Neural cell (in vitro differentiated cells): Measurements from ENCODE around the gene ADAMTS10. TPM values are rescaled to one million over a fixed set of nuclear protein-coding genes. Genes with fewer than 3 reads are reported as not detected.
"Not testable (repeated sequence)": the region's sequence is repeated elsewhere in the genome, so short reads cannot be mapped to it uniquely, and the experiment has no call there.

Experiments
- H2AFZ ChIP-seq: fragments of 200-600, 300-800 bp; sonication (generic), shearing (Covaris generic); 2 replicates; pipeline ENCODE4 v1.6.0; 2014; ENCODE audit warnings: low read depth, mild to moderate bottlenecking, antibody characterized with exemption, low read length, moderate library complexity
- H3F3A ChIP-seq: fragments of 200-600 bp; shearing (Covaris generic); 2 replicates; pipeline ENCODE4 v1.6.1; 2016; ENCODE audit warnings: mild to moderate bottlenecking, moderate library complexity, mixed read lengths, antibody characterized with exemption, low read length; ENCODE audit not compliant: insufficient read depth, poor library complexity, severe bottlenecking
- H3K27ac ChIP-seq: fragments of 200-600, 300-800 bp; sonication (generic), shearing (Covaris generic); 2 replicates; pipeline ENCODE4 v1.5.1; 2014; ENCODE audit warnings: mild to moderate bottlenecking, low read length, moderate library complexity
- H3K27me3 ChIP-seq: fragments of 300-800, 200-600 bp; sonication (generic), shearing (Covaris generic); 2 replicates; pipeline ENCODE4 v1.6.0; 2014; ENCODE audit warnings: mild to moderate bottlenecking, low read depth, low read length, moderate library complexity; ENCODE audit not compliant: insufficient read depth
- H3K36me3 ChIP-seq: fragments of 300-800, 200-600 bp; sonication (generic), shearing (Covaris generic); 2 replicates; pipeline ENCODE4 v1.5.1; 2014; ENCODE audit warnings: mild to moderate bottlenecking, antibody characterized with exemption, low read length, moderate library complexity; ENCODE audit not compliant: insufficient read depth
- H3K4me2 ChIP-seq: fragments of 300-800, 200-600 bp; sonication (generic), shearing (Covaris generic); 2 replicates; pipeline ENCODE4 v1.6.0; 2014; ENCODE audit warnings: mild to moderate bottlenecking, low read length
- H3K4me3 ChIP-seq: fragments of 300-800, 200-600 bp; sonication (generic), shearing (Covaris generic); 2 replicates; pipeline ENCODE4 v1.5.1; 2014; ENCODE audit warnings: mild to moderate bottlenecking, low read length, moderate library complexity
- H3K79me2 ChIP-seq: fragments of 200-600 bp; shearing (Covaris generic); replicated peaks from 2 replicates; pipeline ENCODE4 v1.6.0; 2014; ENCODE audit warnings: mild to moderate bottlenecking, low read length, moderate library complexity; ENCODE audit not compliant: insufficient read depth
- H3K9ac ChIP-seq: fragments of 300-800, 200-600 bp; sonication (generic), shearing (Covaris generic); 2 replicates; pipeline ENCODE4 v1.6.1; 2016; ENCODE audit warnings: mild to moderate bottlenecking, low read length, mixed read lengths
- H3K9me2 ChIP-seq: fragments of 200-600 bp; shearing (Covaris generic); 2 replicates; pipeline ENCODE4 v1.6.1; 2016; ENCODE audit warnings: mild to moderate bottlenecking, low read length, mixed read lengths; ENCODE audit not compliant: insufficient read depth
- H3K9me3 ChIP-seq: fragments of 200-600, 300-800 bp; sonication (generic), shearing (Covaris generic); 2 replicates; pipeline ENCODE4 v1.6.1; 2016; ENCODE audit warnings: mild to moderate bottlenecking, mixed run types, low read length, moderate library complexity, mixed read lengths
- H4K20me1 ChIP-seq: fragments of 200-600 bp; shearing (Covaris generic); 2 replicates; pipeline ENCODE4 v1.6.1; 2016; ENCODE audit warnings: mild to moderate bottlenecking, mixed run types; ENCODE audit not compliant: insufficient read depth
- EP300 ChIP-seq: fragments of 450-650 bp; conservative IDR thresholded peaks from 2 replicates; pipeline ENCODE4 v1.6.1; 2014; ENCODE audit warnings: antibody characterized with exemption, mild to moderate bottlenecking, moderate library complexity; ENCODE audit not compliant: poor library complexity, severe bottlenecking
- EZH2 ChIP-seq: fragments of 200-600, 300-800 bp; shearing (Covaris generic), sonication (generic); IDR thresholded peaks from 2 replicates; pipeline ENCODE4 v1.6.1; 2014; ENCODE audit warnings: antibody characterized with exemption, low read length, borderline replicate concordance, mild to moderate bottlenecking; ENCODE audit not compliant: insufficient read depth, poor library complexity, severe bottlenecking
- MXI1 ChIP-seq: fragments of 450-650 bp; conservative IDR thresholded peaks from 2 replicates; pipeline ENCODE4 v1.6.1; 2014; ENCODE audit warnings: antibody characterized with exemption, mild to moderate bottlenecking; ENCODE audit not compliant: poor library complexity, severe bottlenecking
- POLR2AphosphoS5 ChIP-seq: IDR thresholded peaks from 2 replicates; pipeline ENCODE4 v1.6.1; 2012
- RAD21 ChIP-seq: fragments of 450-650 bp; conservative IDR thresholded peaks from 2 replicates; pipeline ENCODE4 v1.6.1; 2014; ENCODE audit warnings: antibody characterized with exemption, mild to moderate bottlenecking, moderate library complexity
- SMC3 ChIP-seq: fragments of 450-650 bp; conservative IDR thresholded peaks from 2 replicates; pipeline ENCODE4 v1.6.1; 2014; ENCODE audit warnings: antibody characterized with exemption, mild to moderate bottlenecking, moderate library complexity; ENCODE audit not compliant: poor library complexity
- TAF1 ChIP-seq: IDR thresholded peaks from 2 replicates; pipeline ENCODE4 v1.6.1; 2012; ENCODE audit warnings: low read depth
- polyA plus RNA-seq: library from polyadenylated mRNA; depleted of rRNA; stranded (reverse); fragments of >200 nt; gene quantifications from 2 replicates; pipeline ENCODE4 v1.2.3, GENCODE V29; 2014
- TF ChIP-seq, protein P1 (sequence below): IDR thresholded peaks from 2 replicates; pipeline ENCODE4 v1.6.1; 2012; ENCODE audit warnings: borderline replicate concordance
- TF ChIP-seq, protein P2 (sequence below): fragments of 450-650 bp; IDR thresholded peaks from 2 replicates; pipeline ENCODE4 v1.5.1; 2014; ENCODE audit warnings: antibody characterized with exemption, mild to moderate bottlenecking, moderate library complexity; ENCODE audit not compliant: poor library complexity, severe bottlenecking

ADAMTS10 gene
- polyA plus RNA-seq, 1 donor from 2014 or later: 99.4 TPM

DNA sequence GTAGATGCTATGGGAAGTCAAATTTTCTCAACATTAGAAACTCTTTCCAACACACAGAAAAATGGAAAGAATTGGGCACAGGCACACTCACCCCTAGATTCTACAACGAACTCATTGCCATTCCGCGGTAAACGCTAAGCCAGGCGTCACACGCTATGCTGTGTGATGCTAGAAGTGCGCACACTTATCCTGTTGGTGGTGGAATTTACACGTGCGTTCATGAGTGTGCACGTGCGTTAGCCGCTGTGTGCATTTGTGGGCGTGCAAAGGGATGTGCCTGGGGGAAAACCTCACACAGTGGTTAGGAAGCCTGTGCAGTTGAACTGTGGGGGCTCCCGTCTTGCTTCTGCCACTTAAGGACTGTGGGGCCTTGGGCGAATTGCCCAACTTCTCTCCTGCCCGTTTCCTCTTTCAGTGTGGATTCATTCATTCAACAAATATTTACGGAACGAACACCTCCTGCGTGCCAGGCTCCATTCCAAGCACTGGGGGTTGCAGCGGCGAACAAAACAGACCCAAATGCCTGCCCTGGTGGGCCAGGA is 27.6 kb upstream of the ADAMTS10 start:
- TF ChIP-seq, protein P1, sequence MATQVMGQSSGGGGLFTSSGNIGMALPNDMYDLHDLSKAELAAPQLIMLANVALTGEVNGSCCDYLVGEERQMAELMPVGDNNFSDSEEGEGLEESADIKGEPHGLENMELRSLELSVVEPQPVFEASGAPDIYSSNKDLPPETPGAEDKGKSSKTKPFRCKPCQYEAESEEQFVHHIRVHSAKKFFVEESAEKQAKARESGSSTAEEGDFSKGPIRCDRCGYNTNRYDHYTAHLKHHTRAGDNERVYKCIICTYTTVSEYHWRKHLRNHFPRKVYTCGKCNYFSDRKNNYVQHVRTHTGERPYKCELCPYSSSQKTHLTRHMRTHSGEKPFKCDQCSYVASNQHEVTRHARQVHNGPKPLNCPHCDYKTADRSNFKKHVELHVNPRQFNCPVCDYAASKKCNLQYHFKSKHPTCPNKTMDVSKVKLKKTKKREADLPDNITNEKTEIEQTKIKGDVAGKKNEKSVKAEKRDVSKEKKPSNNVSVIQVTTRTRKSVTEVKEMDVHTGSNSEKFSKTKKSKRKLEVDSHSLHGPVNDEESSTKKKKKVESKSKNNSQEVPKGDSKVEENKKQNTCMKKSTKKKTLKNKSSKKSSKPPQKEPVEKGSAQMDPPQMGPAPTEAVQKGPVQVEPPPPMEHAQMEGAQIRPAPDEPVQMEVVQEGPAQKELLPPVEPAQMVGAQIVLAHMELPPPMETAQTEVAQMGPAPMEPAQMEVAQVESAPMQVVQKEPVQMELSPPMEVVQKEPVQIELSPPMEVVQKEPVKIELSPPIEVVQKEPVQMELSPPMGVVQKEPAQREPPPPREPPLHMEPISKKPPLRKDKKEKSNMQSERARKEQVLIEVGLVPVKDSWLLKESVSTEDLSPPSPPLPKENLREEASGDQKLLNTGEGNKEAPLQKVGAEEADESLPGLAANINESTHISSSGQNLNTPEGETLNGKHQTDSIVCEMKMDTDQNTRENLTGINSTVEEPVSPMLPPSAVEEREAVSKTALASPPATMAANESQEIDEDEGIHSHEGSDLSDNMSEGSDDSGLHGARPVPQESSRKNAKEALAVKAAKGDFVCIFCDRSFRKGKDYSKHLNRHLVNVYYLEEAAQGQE: no peak
- TF ChIP-seq MXI1 (no peak), TAF1 (no peak)
- H3K27me3 ChIP-seq: no peaks in the 10 kb centered on the region
- H3K79me2 ChIP-seq: no peaks in the 10 kb centered on the region
- no peaks in the 10 kb centered on the region for H3K36me3 ChIP-seq
- no peaks in the 10 kb centered on the region for H3K9me2 ChIP-seq
- no peak overlapping the region for H3K4me2 ChIP-seq
- H3K4me3 ChIP-seq: no peak overlapping the region
- H2AFZ ChIP-seq: no peak overlapping the region
- H3F3A ChIP-seq: no peaks in the 10 kb centered on the region
- H3K27ac ChIP-seq: no peak overlapping the region
- H3K9ac ChIP-seq: no peak overlapping the region
- no peaks in the 10 kb centered on the region for H3K9me3 ChIP-seq
- H4K20me1 ChIP-seq: no peaks in the 10 kb centered on the region

DNA sequence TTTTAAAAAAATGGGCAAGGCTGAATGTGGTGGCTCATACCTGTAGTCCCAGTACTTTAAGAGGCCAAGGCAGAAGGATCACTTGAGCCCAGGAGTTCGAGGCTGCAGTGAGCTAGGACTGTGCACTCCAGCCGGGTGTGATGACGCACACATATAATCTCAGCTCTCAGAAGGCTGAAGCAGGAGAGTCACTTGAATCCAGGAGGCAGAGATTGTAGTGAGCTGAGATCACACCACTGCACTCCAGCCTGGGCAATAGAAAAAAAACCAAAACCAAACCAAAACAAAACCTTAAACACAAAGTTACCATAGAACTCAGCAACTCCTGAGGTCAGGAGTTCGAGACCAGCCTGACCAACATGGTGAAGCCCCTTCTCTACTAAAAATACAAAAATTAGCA is 26.6 kb upstream of the ADAMTS10 start:
- not testable (repeated sequence) for H3K9ac ChIP-seq, H3F3A ChIP-seq, H3K27ac ChIP-seq, H3K9me3 ChIP-seq, H3K36me3 ChIP-seq, H3K79me2 ChIP-seq, H3K9me2 ChIP-seq, H3K4me3 ChIP-seq, H3K27me3 ChIP-seq, H4K20me1 ChIP-seq, H3K4me2 ChIP-seq, H2AFZ ChIP-seq

DNA sequence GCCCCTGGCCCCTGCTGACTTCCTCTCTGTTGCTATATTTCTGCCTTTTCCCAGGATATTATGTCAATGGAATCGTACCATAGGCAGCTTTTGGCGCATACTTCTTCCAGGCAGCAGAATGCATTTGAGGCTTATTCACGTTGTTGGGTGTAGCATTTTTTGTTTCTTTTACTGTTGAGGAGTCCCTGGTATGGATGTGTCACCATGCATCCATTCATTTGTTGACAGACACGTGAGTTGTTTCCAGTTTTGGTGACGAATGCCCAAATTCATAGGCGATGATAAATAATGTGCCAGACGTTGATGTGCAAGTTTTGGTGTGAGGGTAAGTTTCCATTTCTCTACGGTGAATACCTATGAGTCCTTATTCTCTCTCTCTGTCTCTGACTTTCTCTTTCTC is 24.9 kb upstream of the ADAMTS10 start:
- Histone ChIP-seq H3K9ac (no peak overlapping the region), H3K79me2 (no peaks in the 10 kb centered on the region), H3K9me3 (no peaks in the 10 kb centered on the region), H3K4me2 (no peak overlapping the region), H3K36me3 (no peaks in the 10 kb centered on the region), H4K20me1 (no peaks in the 10 kb centered on the region), H2AFZ (no peak overlapping the region), H3K27ac (no peak overlapping the region), H3F3A (no peaks in the 10 kb centered on the region), H3K9me2 (no peaks in the 10 kb centered on the region), H3K27me3 (no peaks in the 10 kb centered on the region), H3K4me3 (no peak overlapping the region)
- TF ChIP-seq SMC3: no peak
- no peak for TF ChIP-seq MXI1
- TF ChIP-seq, protein P2, sequence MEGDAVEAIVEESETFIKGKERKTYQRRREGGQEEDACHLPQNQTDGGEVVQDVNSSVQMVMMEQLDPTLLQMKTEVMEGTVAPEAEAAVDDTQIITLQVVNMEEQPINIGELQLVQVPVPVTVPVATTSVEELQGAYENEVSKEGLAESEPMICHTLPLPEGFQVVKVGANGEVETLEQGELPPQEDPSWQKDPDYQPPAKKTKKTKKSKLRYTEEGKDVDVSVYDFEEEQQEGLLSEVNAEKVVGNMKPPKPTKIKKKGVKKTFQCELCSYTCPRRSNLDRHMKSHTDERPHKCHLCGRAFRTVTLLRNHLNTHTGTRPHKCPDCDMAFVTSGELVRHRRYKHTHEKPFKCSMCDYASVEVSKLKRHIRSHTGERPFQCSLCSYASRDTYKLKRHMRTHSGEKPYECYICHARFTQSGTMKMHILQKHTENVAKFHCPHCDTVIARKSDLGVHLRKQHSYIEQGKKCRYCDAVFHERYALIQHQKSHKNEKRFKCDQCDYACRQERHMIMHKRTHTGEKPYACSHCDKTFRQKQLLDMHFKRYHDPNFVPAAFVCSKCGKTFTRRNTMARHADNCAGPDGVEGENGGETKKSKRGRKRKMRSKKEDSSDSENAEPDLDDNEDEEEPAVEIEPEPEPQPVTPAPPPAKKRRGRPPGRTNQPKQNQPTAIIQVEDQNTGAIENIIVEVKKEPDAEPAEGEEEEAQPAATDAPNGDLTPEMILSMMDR: no peak
- TF ChIP-seq RAD21: no peak
- TF ChIP-seq POLR2AphosphoS5: no peak
- TF ChIP-seq EP300: no peak
- no peak for TF ChIP-seq TAF1
- TF ChIP-seq EZH2: no peak
- TF ChIP-seq, protein P1: no peak
